Fibroblast of pulmonary artery (primary cell): ENCODE measurements around the gene SLC22A12.
A peak's percentile ranks its signal among the peaks of the same experiment; 100 is the strongest.

Source experiments
- DNase-seq: peaks from one replicate; pipeline ENCODE4 v3.0.0-alpha.2; 2010; ENCODE audit warnings: low read depth
- H3K4me3 ChIP-seq: replicated peaks from 2 replicates; pipeline ENCODE4 v1.5.1; 2011; ENCODE audit warnings: low read depth, mild to moderate bottlenecking, control low read depth, low read length, moderate library complexity
- TF ChIP-seq, protein P1 (sequence below): IDR thresholded peaks from 2 replicates; pipeline ENCODE4 v1.5.1; 2011; ENCODE audit warnings: mild to moderate bottlenecking, control low read depth, low read length, inconsistent platforms; ENCODE audit errors: missing control alignments

SLC22A12 gene

DNA sequence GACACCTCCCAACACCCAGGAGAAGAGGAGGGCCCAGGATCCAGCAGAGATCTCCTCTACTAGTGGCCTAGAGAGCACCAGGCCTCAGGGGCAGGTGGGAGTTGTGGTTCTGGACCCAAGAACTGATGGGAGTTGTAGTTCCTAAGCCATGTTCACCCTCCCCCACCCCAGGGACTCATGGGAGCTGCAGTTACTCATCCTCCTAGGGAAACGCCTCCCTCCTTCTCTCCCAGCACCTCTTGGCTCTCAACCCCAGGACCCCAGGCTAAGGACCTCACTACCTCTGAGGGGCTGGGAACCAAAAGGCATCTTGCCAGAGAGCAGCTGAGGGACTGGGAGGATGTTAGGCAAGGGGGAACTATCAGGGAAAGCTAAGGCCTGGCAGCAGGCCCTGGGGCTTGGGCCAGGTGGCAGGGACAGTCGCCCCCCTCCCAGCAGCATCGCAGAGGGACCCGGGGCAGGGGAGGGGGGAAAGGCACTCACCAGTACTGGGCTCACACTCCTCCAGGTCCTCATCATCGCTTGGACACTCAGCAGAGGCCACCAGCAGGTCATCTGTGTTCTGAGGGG, 28.9 kb downstream of the SLC22A12 start:
- TF ChIP-seq, protein P1, sequence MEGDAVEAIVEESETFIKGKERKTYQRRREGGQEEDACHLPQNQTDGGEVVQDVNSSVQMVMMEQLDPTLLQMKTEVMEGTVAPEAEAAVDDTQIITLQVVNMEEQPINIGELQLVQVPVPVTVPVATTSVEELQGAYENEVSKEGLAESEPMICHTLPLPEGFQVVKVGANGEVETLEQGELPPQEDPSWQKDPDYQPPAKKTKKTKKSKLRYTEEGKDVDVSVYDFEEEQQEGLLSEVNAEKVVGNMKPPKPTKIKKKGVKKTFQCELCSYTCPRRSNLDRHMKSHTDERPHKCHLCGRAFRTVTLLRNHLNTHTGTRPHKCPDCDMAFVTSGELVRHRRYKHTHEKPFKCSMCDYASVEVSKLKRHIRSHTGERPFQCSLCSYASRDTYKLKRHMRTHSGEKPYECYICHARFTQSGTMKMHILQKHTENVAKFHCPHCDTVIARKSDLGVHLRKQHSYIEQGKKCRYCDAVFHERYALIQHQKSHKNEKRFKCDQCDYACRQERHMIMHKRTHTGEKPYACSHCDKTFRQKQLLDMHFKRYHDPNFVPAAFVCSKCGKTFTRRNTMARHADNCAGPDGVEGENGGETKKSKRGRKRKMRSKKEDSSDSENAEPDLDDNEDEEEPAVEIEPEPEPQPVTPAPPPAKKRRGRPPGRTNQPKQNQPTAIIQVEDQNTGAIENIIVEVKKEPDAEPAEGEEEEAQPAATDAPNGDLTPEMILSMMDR, result no peak
- peak; percentile 75 for DNase-seq
- no peak overlapping the region for H3K4me3 ChIP-seq

DNA sequence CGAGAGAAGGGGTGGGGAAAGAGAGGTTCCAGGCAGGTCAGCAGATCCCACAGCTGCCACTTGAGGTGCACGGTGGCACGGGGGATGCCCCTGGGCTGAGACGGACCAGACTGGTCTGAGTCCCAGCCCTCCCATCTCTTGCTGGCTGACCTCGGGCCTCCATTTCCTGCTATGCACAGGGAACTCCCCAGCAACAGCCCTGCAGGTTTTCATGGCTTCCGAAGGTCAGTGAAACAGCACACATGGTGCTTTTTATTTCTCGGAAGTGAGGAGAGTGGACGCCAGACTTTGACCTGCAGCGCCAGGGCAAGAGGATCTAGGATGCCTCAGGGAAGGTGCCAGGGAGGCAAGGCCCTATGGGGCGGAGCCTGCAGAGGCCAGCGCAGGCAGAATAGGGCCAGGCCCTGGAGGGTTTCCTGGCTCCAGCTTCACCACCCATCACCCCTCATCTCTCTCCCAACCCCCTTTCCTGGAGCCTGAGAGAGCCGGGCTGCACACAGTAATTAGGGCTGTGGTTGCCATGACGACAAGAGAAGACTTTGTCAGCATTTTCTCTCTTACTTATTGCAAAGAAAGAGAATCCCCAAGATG, 29.5 kb downstream of the SLC22A12 start:
- H3K4me3 ChIP-seq, result no peak overlapping the region
- TF ChIP-seq, protein P1, result no peak
- DNase-seq, result peak; percentile 11

DNA sequence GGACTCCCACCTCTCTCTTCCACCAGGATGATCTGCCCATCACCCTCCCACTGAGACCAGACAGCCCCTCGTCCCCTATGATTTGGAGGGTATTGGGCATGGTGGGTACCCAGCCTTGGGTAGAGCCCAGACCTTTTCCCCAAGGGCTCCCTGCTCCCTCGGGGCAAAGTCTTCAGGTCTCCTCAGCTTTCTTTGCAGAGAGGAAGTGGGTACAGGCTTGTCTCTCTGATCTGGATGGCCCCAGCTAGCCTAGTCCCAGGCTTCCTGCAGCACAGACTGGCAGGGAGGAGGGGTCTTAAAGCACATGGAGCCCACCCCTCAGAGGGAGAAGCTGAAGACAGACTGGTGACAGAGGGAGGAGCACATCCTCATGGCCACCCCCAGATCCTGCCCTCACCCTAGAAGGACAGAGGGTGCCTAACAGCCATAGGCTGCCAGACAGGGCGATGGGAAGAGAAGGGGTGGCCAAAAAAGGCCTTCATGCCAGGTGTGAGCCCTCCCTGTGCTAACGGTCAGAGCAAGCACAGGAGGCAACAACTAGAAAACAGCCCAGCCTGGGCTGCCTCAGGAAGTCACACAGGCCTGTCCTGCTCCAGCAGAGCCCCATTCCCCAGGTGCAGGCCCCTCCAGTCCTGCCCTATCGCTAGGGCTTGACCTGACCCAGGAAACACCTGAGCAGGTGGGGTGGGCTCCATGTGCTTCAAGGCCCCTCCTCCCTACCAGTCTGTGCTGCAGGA, 30.4 kb downstream of the SLC22A12 start:
- H3K4me3 ChIP-seq, result no peak overlapping the region
- DNase-seq, result no peak
- TF ChIP-seq, protein P1, result no peak

DNA sequence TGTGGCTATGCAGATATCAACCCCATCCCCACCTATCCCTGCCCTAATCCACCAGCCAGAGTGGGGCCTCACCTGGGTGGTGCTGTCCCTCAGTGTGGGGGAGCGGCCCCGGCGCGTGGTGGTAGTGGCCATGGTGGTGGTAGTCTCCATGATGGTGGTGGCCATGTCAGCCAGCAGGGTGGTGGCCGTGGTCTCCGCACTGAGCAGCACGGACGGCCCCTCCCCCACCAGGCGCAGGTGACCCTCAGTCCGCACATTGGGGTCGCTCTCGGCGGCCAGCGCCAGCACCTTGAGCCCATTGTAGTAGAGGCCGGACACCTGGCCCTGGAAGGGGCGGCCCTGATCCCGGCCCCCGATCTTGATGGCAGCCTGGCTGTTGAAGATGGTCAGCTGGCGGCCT, 31.7 kb downstream of the SLC22A12 start:
- no peak for DNase-seq
- H3K4me3 ChIP-seq, result no peak overlapping the region
- TF ChIP-seq, protein P1, result no peak

DNA sequence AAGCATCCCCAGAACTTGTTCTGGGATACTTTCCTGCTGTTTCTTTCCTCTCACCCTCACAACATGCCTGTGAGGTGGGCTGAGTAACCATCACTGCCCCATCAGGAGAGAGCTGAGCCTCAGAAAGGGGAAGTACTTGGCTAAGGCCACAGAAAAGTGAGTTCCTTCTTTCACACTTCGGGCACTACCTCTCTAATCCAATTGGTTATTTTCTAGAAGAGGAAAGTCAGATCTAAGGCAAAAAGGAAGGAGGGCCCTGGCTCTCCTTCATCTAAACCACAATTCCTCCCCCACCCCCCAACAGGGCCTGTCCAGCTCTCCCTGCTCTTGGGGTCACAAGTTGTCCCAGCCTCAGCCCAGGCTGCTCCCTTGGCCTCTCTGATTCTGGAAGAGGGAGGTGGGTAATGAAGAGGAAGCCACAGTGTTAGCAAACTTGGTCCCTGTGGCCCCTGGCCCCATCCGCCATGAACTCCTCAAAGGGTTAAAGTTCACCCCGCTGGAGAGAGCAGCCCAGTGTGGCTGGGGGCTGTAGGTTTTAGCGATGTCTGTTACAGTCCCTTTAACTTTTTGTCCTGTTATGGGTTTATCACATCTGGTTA, 34.0 kb downstream of the SLC22A12 start:
- no peak for DNase-seq
- TF ChIP-seq, protein P1, result no peak
- no peak overlapping the region for H3K4me3 ChIP-seq

DNA sequence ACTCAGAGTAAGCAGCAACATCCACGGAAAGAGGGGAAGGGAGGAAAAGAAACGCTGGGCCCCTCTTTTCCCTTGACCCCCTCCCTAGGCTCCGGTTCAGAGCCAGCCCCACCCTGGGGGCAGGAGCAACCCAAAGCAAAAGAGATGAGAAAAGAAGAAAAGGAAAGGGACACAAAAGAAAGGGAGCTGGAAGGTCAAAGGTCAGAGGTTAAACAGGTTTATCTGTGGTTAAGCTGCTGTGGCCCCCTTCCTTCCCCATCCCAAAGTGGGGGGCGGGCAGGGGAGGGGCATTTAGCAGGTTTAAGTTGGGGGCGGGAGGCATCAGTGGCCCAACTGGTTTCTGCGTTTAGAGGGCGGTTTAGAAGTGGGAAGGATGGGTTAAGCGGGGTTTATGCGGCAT, 35.6 kb downstream of the SLC22A12 start:
- no peak for DNase-seq
- TF ChIP-seq, protein P1, result no peak
- H3K4me3 ChIP-seq, result no peak overlapping the region
